A549 treated with GW870086 at 1 μM for 4 hours (cell line): ENCODE measurements around the gene SRPX2. TPM values are rescaled to one million over a fixed set of nuclear protein-coding genes. Genes with fewer than 3 reads are reported as not detected.

ENCODE experiments used
- total RNA-seq: library from RNA; stranded (reverse); fragments of 200-300 nt; extraction: Qiagen RNA extraction; gene quantifications from 5 replicates; pipeline ENCODE4 v1.2.3, GENCODE V29; 2022; ENCODE audit warnings: low read depth

SRPX2 gene, protein sequence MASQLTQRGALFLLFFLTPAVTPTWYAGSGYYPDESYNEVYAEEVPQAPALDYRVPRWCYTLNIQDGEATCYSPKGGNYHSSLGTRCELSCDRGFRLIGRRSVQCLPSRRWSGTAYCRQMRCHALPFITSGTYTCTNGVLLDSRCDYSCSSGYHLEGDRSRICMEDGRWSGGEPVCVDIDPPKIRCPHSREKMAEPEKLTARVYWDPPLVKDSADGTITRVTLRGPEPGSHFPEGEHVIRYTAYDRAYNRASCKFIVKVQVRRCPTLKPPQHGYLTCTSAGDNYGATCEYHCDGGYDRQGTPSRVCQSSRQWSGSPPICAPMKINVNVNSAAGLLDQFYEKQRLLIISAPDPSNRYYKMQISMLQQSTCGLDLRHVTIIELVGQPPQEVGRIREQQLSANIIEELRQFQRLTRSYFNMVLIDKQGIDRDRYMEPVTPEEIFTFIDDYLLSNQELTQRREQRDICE
- 2.5 to 4.1 TPM (median 2.6 TPM) in 5 replicates for total RNA-seq

DNA sequence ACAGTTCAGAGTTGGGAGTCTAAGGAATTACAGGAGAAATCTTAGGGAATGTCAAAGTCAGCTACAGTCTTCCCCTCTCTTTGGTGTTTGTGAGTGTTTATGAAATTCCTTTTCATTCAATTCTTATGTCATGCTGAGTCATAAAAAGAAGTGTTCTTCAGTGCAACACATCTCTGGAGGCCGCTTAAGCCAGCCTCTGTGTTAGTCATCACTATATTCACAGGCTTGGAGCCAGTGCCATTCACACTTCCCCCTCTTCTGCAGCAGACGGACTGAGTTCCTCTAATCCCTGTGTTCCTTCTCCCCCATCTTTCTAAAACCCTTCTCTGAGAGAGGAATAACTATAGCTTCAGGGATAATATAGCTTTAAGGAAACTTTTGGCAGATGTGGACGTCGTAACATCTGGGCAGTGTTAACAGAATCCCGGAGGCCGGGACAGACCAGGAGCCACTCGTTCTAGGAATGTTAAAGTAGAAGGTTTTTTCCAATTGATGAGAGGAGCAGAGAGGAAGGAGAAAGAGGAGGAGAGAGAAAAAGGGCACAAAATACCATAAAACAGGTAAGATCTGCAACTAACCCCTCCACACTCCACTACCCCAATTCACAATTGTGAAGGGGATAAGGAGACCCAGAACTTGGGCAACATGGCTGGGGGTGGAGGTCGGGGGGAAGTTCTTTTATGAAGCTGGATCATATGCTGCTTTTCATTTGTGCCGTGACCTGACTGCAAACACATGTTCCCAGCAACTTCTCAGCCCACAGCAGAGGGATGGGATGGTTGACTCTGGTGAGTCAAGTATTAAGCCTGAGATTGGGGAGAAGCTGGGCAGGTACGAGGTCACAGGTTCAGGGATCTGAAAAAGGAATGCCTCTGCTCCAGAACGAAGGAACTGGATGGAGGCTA, at the start of gene SRPX2:
TSS of gene SRPX2 (plus strand) at position 244 of the 905 bp plus-strand sequence. CDS start 2,124 bp downstream, outside the sequence.

DNA sequence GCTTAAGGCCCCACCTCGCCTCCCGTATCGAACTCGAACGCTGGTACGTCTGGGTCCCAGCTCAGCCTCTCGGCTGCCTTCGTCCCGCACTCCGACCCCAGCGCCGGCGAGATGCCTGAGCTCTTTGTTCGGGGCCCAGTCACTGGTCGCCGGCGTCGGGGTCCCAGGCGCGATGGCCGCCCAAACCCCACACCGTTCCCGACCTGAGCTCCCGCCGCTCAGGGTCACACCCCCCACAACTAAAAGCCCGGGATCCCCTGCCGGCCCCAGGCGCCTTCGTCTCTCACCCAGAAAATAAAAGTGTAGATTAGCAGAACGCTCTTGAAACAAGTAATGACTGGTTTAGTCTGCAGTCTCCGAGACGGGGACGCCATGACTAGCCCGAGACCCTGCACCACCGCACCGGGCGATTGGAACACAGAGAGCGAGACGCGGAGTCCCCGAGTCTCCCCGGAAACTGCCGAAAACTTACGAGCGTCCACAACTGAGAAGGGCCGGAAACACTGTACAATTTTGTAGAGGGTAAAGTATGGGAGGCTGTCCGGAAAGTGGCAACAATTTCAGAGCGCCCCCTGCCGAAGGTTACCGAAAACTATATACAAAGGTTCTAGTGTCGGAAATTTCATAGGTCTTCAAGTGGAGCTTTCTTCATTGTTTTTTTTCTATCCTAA, 7.5 kb upstream of the SRPX2 start, which contains the start of gene TSPAN6:
TSS of gene TSPAN6 (minus strand) at position 486 of the 671 bp plus-strand sequence. CDS start at position 374, 112 bp downstream.

Other genes with a start within 250 kb of the SRPX2 start
- 0.02 to 0.03 TPM (median 0.02 TPM) in 5 replicates for gene PCDH19, start 233.9 kb upstream of the SRPX2 start, total RNA-seq
- not detected in 5 replicates for gene TNMD, start 59.3 kb upstream of the SRPX2 start, total RNA-seq
- 35.2 to 43.3 TPM (median 41.1 TPM) in 5 replicates for gene TSPAN6, start 7.4 kb upstream of the SRPX2 start, total RNA-seq
- 1.5 to 3.8 TPM (median 2.9 TPM) in 5 replicates for gene SYTL4, start 87.9 kb downstream of the SRPX2 start, total RNA-seq
- gene CSTF2, start 176.2 kb downstream of the SRPX2 start, total RNA-seq = 30.1 to 36.2 TPM (median 33.1 TPM) in 5 replicates
- gene NOX1, start 230.2 kb downstream of the SRPX2 start, total RNA-seq = 0.07 to 0.17 TPM in 2 of 5 replicates, not detected in the others